Stomach (tissue), 9 donors: ENCODE measurements around the gene PTPRE. TPM values are rescaled to one million over a fixed set of nuclear protein-coding genes. Genes with fewer than 3 reads are reported as not detected.

Experiments
- DNase-seq, 2 donors: peaks; one replicate each; pipeline versions ENCODE4 v3.0.0 to v3.0.0-alpha.2; 2013 to 2019
- H3K27ac ChIP-seq, 5 donors: fragments of 200-600 bp in 4 of 5; sonication (generic) in 4 of 5; one replicate each; pipeline ENCODE4 v1.5.1; 2013 to 2019; ENCODE audit warnings: mild to moderate bottlenecking in 1 of 5, moderate library complexity in 1 of 5
- H3K27me3 ChIP-seq, 3 donors: fragments of 200-600 bp; sonication (generic); one replicate each; pipeline ENCODE4 v1.5.1; 2017 to 2019; ENCODE audit warnings: mixed run types in 1 of 3
- H3K36me3 ChIP-seq, 4 donors: fragments of 200-600 bp; sonication (generic); 1 replicate in 3 of 4; 2 replicates in 1 of 4; pipeline ENCODE4 v1.5.1; 2016 to 2019
- H3K4me1 ChIP-seq, 4 donors: fragments of 200-600 bp; sonication (generic); one replicate each; pipeline ENCODE4 v1.5.1; 2016 to 2019
- H3K4me3 ChIP-seq, 4 donors: fragments of 200-600 bp; sonication (generic) in 3 of 4; one replicate each; pipeline ENCODE4 v1.5.1; 2016 to 2019; ENCODE audit warnings: mild to moderate bottlenecking in 1 of 4
- H3K9me3 ChIP-seq, 4 donors: fragments of 200-600 bp; sonication (generic); one replicate each; pipeline ENCODE4 v1.5.1; 2016 to 2019
- EP300 ChIP-seq: sonication (generic); formaldehyde crosslinking; IDR thresholded peaks from one replicate; pipeline ENCODE4 v1.6.1; 2017; ENCODE audit warnings: antibody characterized with exemption
- POLR2A ChIP-seq, 4 donors: fragments of 450-650 bp; IDR thresholded peaks; one replicate each; pipeline ENCODE4 v1.6.1; 2016; ENCODE audit warnings: antibody characterized with exemption in 4 of 4, control low read depth in 2 of 4, mild to moderate bottlenecking in 1 of 4, moderate library complexity in 1 of 4
- POLR2AphosphoS5 ChIP-seq, 3 donors: sonication (generic); formaldehyde crosslinking; IDR thresholded peaks; one replicate each; pipeline ENCODE4 v1.6.1; 2016; ENCODE audit warnings: antibody characterized with exemption in 3 of 3
- WGBS, 5 donors: extraction: QIAGEN DNeasy Blood & Tissue Kit in 3 of 5; methylation state at CpG; one replicate each; pipeline versions ENCODE4 v1.1.5 to v1.1.7; 2013 to 2018; 5-methylcytosine and 5-hydroxymethylcytosine counted together
- intact Hi-C: fragments of 100-400 bp; cut with DNase I; formaldehyde crosslinking; loops from one replicate; pipeline ENCODE4 v1.15.1; 2023; ENCODE audit warnings: low total_unique reads
- polyA plus RNA-seq, 3 donors: library from polyadenylated mRNA; stranded (reverse); fragments of 200-250 nt; gene quantifications; one replicate each; pipeline ENCODE4 v1.2.3, GENCODE V29; 2013
- total RNA-seq, 5 donors: library from RNA; depleted of rRNA; stranded (reverse); fragments of >200 nt; gene quantifications; one replicate each; pipeline versions ENCODE4 v1.1.0 to v1.2.3, GENCODE V29; 2014 to 2016
- TF ChIP-seq, protein P1 (sequence below), 7 experiments: fragments of 450-650 bp in 4 of 7; fragments of 200-600 bp in 3 of 7; sonication (generic) in 3 of 7; IDR thresholded peaks; one replicate each; pipeline ENCODE4 v1.5.1; 2016 to 2019; ENCODE audit warnings: antibody characterized with exemption in 7 of 7, control low read depth in 2 of 7, mild to moderate bottlenecking in 1 of 7
- donor health status: healthy with polysubstance abuse.
- donor health status: Bipolar disorder and iron deficiency.
- donor health status: healthy.

Gene PTPRE
- total and polyA plus RNA-seq, 8 donors, result 4.0 to 26.4 (median 8.9) TPM

DNA sequence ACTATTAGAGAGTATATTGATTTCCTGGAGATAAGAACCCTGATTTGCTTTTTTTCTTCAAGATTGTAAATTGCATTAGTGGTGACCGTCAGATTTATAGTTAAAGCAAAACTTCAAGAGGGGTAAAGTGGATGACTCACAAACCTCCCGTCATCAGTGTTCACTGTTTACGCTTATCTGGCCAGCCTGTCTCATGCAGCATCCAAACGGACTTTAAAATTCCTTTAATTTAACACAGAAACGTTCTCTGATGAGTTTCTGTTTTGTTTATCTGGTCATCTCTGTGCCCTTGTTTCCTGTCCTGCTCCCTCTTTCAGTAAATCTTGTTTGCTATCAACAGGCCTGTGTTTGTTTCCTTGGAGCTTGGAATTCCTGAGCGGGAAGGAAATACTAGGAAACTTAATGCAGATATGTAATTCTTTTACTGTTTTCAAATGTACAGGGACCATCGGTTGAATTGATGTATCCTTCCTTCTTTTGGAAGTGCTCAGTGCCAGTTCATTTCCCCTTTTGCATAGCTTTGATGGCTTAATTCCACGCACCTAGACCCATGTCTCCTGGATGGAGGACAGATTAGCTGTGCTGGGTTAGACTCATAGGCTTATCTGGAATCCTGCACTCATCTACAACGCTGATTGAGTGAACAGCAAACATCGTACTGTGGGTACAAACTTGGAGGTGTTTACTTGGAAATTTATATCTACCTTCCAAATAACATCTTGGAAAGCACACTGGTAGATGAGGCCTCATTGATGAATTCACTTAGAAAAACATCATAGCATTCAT lies 21.3 kb downstream of the PTPRE start:
- peak overlapping the region in 2 of 5 donors; percentile 27 to 45 for H3K27ac ChIP-seq
- no peak for DNase-seq
- TF ChIP-seq POLR2A (IDR thresholded peaks at IDR 0.05) (no peak), EP300 (no peak), POLR2AphosphoS5 (IDR thresholded peaks at IDR 0.05) (no peak)
- TF ChIP-seq, protein P1, sequence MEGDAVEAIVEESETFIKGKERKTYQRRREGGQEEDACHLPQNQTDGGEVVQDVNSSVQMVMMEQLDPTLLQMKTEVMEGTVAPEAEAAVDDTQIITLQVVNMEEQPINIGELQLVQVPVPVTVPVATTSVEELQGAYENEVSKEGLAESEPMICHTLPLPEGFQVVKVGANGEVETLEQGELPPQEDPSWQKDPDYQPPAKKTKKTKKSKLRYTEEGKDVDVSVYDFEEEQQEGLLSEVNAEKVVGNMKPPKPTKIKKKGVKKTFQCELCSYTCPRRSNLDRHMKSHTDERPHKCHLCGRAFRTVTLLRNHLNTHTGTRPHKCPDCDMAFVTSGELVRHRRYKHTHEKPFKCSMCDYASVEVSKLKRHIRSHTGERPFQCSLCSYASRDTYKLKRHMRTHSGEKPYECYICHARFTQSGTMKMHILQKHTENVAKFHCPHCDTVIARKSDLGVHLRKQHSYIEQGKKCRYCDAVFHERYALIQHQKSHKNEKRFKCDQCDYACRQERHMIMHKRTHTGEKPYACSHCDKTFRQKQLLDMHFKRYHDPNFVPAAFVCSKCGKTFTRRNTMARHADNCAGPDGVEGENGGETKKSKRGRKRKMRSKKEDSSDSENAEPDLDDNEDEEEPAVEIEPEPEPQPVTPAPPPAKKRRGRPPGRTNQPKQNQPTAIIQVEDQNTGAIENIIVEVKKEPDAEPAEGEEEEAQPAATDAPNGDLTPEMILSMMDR (IDR thresholded peaks at IDR 0.05), result no peak
- H3K4me3 ChIP-seq, result no peak overlapping the region
- intact Hi-C loops, result no loop called here
- 44 to 53% (median 50%) methylated on average over 10 of the region's 10 CpGs for WGBS, 5 donors
- H3K27me3 ChIP-seq, result no peaks in the 10 kb centered on the region
- H3K9me3 ChIP-seq, result no peaks in the 10 kb centered on the region
- peaks cover 18 to 62% (median 25%) of the 10 kb centered on the region in 4 donors for H3K4me1 ChIP-seq
- H3K36me3 ChIP-seq, result no peaks in the 10 kb centered on the region

DNA sequence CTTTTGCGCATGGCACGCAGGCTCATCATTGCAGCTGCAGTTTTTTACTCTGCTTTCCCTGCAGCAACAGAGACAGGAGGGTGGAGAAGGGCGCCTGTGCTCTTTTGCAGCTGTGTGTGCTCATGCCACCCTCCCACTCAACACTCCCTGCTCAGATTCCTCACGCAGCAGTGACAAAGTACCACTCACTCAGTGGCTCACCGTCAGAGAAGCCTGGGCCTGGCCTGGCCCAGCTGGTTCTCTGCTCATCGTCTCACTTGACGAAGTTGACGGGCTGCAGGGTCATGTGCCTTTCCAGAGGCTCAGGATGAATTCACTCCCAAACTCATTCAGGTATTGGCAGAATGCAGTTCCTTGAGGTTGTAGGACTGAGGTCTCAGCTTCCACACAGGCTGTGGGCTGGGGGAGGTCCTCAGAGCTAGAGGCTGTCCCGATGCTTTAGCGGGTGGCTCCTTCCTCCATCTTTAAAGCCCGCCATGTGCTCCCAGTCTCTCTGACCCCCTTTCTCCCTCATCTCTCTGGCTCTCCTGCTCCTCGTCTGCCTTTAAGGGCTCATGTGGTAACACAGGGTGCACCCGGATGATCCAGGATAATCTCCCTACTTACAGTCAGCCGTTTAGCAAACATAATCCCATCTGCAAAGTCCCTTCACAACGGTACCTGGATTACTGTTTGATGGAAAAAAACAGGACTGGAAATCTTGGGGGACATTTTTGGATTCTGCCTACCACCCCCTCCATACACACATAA lies 25.8 kb downstream of the PTPRE start:
- WGBS, 5 donors, result 91 to 94% (median 93%) methylated on average over 15 of the region's 15 CpGs
- Histone ChIP-seq H3K27ac (no peak overlapping the region), H3K4me1 (peaks cover 7 to 19% (median 8%) of the 10 kb centered on the region in 4 donors), H3K9me3 (no peaks in the 10 kb centered on the region), H3K36me3 (peaks cover 0 to 7% (median 2%) of the 10 kb centered on the region in 4 donors), H3K27me3 (no peaks in the 10 kb centered on the region), H3K4me3 (no peak overlapping the region)
- TF ChIP-seq, protein P1 (IDR thresholded peaks at IDR 0.05), result no peak
- no peak for TF ChIP-seq POLR2A (IDR thresholded peaks at IDR 0.05)
- no peak for TF ChIP-seq EP300
- no peak for TF ChIP-seq POLR2AphosphoS5 (IDR thresholded peaks at IDR 0.05)
- intact Hi-C loops, result no loop called here
- DNase-seq, result no peak

DNA sequence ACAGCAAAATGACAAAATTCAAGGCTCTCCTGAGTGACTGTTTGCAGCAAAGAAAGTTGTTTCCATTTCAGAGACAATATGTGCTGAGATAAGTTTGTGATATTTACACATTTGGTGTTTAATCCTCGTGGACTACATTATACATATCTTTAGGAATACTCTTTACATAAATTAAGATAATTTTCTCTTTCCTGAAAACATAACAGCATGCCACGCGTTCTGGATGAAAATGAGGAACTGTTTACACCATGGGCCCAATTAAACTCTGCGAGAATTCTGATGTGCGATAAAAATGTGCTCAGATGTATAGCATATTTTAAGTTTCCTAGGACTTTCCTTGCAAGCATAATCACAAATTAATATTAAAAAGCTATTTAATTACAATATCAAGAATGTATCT lies 26.4 kb downstream of the PTPRE start:
- Histone ChIP-seq H3K9me3 (no peaks in the 10 kb centered on the region), H3K27me3 (no peaks in the 10 kb centered on the region), H3K4me1 (peaks cover 6 to 13% (median 7%) of the 10 kb centered on the region in 4 donors), H3K27ac (no peak overlapping the region), H3K4me3 (no peak overlapping the region), H3K36me3 (peaks cover 0 to 7% (median 2%) of the 10 kb centered on the region in 4 donors)
- TF ChIP-seq POLR2A (IDR thresholded peaks at IDR 0.05) (no peak), EP300 (no peak), POLR2AphosphoS5 (IDR thresholded peaks at IDR 0.05) (no peak)
- TF ChIP-seq, protein P1 (IDR thresholded peaks at IDR 0.05), result no peak
- 73 to 86% (median 79%) methylated on average over 5 of the region's 5 CpGs for WGBS, 5 donors
- intact Hi-C loops, result no loop called here
- DNase-seq, result no peak

DNA sequence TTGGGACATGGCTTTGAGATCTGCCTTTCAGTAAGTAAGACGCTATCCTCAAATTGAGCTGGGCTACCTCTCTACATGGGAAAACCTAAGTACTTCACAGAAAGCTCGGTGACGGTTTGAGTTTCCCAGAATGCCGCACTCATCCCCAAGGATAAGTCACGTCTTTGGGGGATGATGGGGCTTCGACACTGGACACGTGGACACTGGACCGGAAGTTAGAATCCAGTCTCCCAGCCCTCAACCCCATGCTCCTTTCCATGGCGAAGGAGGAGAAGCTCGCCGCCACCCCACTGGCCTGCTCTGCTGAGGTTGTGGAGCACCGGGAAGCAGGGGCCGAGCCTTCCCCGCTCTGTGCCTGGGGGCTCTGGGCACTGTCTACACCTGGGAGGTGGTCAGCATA lies 27.5 kb downstream of the PTPRE start:
- WGBS, 5 donors, result 94 to 97% (median 96%) methylated on average over 10 to 14 of the region's 14 CpGs
- H3K27me3 ChIP-seq, result no peaks in the 10 kb centered on the region
- H3K9me3 ChIP-seq, result no peaks in the 10 kb centered on the region
- DNase-seq, result no peak
- intact Hi-C loops, result no loop called here
- H3K27ac ChIP-seq, result no peak overlapping the region
- H3K4me3 ChIP-seq, result no peak overlapping the region
- peaks cover 0 to 7% (median 2%) of the 10 kb centered on the region in 4 donors for H3K36me3 ChIP-seq
- peaks cover 0 to 2% (median under 1%) of the 10 kb centered on the region in 4 donors for H3K4me1 ChIP-seq
- TF ChIP-seq POLR2AphosphoS5 (IDR thresholded peaks at IDR 0.05) (no peak), POLR2A (IDR thresholded peaks at IDR 0.05) (no peak), EP300 (no peak)
- TF ChIP-seq, protein P1 (IDR thresholded peaks at IDR 0.05), result no peak
